Endothelial cell of umbilical vein (primary cell): ENCODE data around the gene PRDM16. TPM values are rescaled to one million over a fixed set of nuclear protein-coding genes. Genes with fewer than 3 reads are reported as not detected.

ENCODE experiments used
- BruUV-seq: library from RNA; stranded (reverse); fragments of 400-500 nt; replicated peaks from 2 replicates; lab custom pipeline; 2021; lab: Mats Ljungman, UMichigan
- CTCF ChIA-PET: fragments of 300-600, 350-600 bp; sonication (Branson Sonifier 250); formaldehyde crosslinking; loops from one replicate; lab custom pipeline; 2021; ENCODE audit warnings: antibody characterized with exemption, inconsistent platforms; lab: Charles Lee
- POLR2A ChIA-PET: fragments of 300-600, 350-600 bp; sonication (Branson Sonifier 250); formaldehyde crosslinking; loops from one replicate; lab custom pipeline; 2021; ENCODE audit warnings: antibody characterized with exemption, inconsistent platforms; lab: Charles Lee
- DNase-seq: peaks from one replicate; pipeline ENCODE4 v3.0.0-alpha.2; 2011; ENCODE audit warnings: low read depth, low spot score
- FAIRE-seq: peaks from 2 replicates; lab custom pipeline; 2011; peaks lifted over from hg19 to GRCh38; lab: Jason Lieb, UNC
- H2AFZ ChIP-seq: 2 replicates; pipeline ENCODE4 v1.6.0; 2012; ENCODE audit warnings: low read depth, low read length, control low read depth, inconsistent platforms
- H3K27ac ChIP-seq: 2 replicates; pipeline ENCODE4 v1.5.1; 2011; ENCODE audit warnings: low read depth, mild to moderate bottlenecking, control low read depth, low read length, moderate library complexity; ENCODE audit not compliant: insufficient read depth
- H3K27me3 ChIP-seq, 2 experiments: 2 replicates each; pipeline versions ENCODE4 v1.6.0 to v1.6.1; 2011; ENCODE audit warnings: low read length in 2 of 2, mixed read lengths in 1 of 2; ENCODE audit not compliant: control insufficient read depth in 2 of 2, insufficient read depth in 2 of 2
- H3K36me3 ChIP-seq, 2 experiments: 2 replicates in 1 of 2; 3 replicates in 1 of 2; pipeline ENCODE4 v1.5.1; 2011; ENCODE audit warnings: low read length in 2 of 2, mild to moderate bottlenecking in 1 of 2, moderate library complexity in 1 of 2; ENCODE audit not compliant: control insufficient read depth in 2 of 2, insufficient read depth in 2 of 2; ENCODE audit errors: extremely low read depth in 1 of 2
- H3K4me1 ChIP-seq: 3 replicates; pipeline ENCODE4 v1.5.1; 2011; ENCODE audit warnings: mild to moderate bottlenecking, low read length; ENCODE audit not compliant: control insufficient read depth, insufficient read depth; ENCODE audit errors: extremely low read depth
- H3K4me2 ChIP-seq: 2 replicates; pipeline ENCODE4 v1.6.1; 2011; ENCODE audit warnings: low read length, control low read depth, mixed read lengths; ENCODE audit not compliant: insufficient read depth
- H3K4me3 ChIP-seq, 3 experiments: fragments of 200-600 bp in 1 of 3; sonication (generic), shearing (Covaris generic) in 1 of 3; replicated peaks in 1 of 3; 2 replicates each; pipeline ENCODE4 v1.5.1; 2011 to 2016; ENCODE audit warnings: control low read depth in 3 of 3, low read length in 3 of 3, mild to moderate bottlenecking in 2 of 3, inconsistent platforms in 1 of 3, low read depth in 1 of 3, moderate library complexity in 1 of 3; ENCODE audit not compliant: insufficient read depth in 1 of 3
- H3K79me2 ChIP-seq: 2 replicates; pipeline ENCODE4 v1.6.0; 2012; ENCODE audit warnings: low read length, inconsistent platforms; ENCODE audit not compliant: control insufficient read depth, insufficient read depth
- H3K9ac ChIP-seq: replicated peaks from 2 replicates; pipeline ENCODE3; 2011; ENCODE audit warnings: low read length, control low read depth; ENCODE audit not compliant: insufficient read depth; ENCODE audit errors: extremely low read depth
- H3K9me1 ChIP-seq: replicated peaks from 3 replicates; pipeline ENCODE4 v1.6.0; 2011; ENCODE audit warnings: mild to moderate bottlenecking, low read length; ENCODE audit not compliant: control insufficient read depth, insufficient read depth; ENCODE audit errors: extremely low read depth
- H3K9me3 ChIP-seq: replicated peaks from 2 replicates; pipeline ENCODE4 v1.5.1; 2012; ENCODE audit warnings: low read length, inconsistent platforms; ENCODE audit not compliant: control insufficient read depth, insufficient read depth
- H4K20me1 ChIP-seq: replicated peaks from 2 replicates; pipeline ENCODE3; 2011; ENCODE audit warnings: mild to moderate bottlenecking, low read length; ENCODE audit not compliant: control insufficient read depth, insufficient read depth; ENCODE audit errors: extremely low read depth
- GATA2 ChIP-seq: IDR thresholded peaks from 2 replicates; pipeline ENCODE4 v1.7.0; 2011; ENCODE audit warnings: low read depth, mild to moderate bottlenecking, moderate library complexity, mixed read lengths, low read length; ENCODE audit not compliant: insufficient read length, insufficient read depth
- dilution Hi-C: fragments of 300-500 bp; cut with MboI; formaldehyde crosslinking; loops from one replicate; pipeline ENCODE4 v1.15.0; 2019; ENCODE audit warnings: low sequenced_read_pairs; ENCODE audit not compliant: extremely low pct_ligation_motif_present
- intact Hi-C: fragments of 100-400 bp; cut with micrococcal nuclease; formaldehyde crosslinking; loops from one replicate; pipeline ENCODE4 v1.10.0; 2022
- polyA plus RNA-seq, 4 experiments: library from polyadenylated mRNA; depleted of rRNA in 3 of 4; stranded (reverse) in 3 of 4; unstranded in 1 of 4; fragments of >200 nt; gene quantifications; 2 replicates each; pipeline versions ENCODE4 v1.2.1 to v1.2.3, GENCODE V29; 2011 to 2012; ENCODE audit warnings: missing spikeins in 1 of 4
- total RNA-seq: library from RNA; stranded (reverse); gene quantifications from 2 replicates; pipeline ENCODE4 v1.2.3, GENCODE V29; 2021
- TF ChIP-seq, protein P1 (sequence below): IDR thresholded peaks from 2 replicates; pipeline ENCODE4 v1.6.1; 2011; ENCODE audit not compliant: insufficient read depth, insufficient read length

Gene PRDM16
- total and polyA plus RNA-seq, 2 donors (not counting 3 experiments of a cell fraction or from before 2014, with no cell fraction given) = not detected

DNA sequence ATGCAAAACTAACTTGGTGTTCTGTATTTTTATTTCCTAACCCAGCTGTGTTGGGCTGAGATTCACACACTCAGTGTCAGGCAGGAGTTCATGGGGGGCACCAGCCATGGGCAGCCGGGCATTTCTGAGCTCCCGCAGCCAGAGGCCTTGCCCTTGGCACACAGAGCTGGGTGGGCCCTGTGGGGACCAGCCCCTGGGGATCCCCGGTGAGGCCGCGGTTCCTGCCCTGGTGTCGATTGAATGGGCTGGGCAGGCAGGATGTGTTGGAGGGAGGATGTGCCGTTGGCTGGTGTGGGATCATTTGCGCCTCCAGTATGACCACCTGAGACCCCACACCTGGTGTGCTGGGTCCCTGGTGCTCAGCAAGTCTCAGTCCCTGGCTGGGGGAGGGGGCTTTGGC is 91.0 kb downstream of the PRDM16 start:
- no peaks in the 10 kb centered on the region for H3K36me3 ChIP-seq
- CTCF ChIA-PET = no interaction called here
- intact Hi-C loops = no loop called here

DNA sequence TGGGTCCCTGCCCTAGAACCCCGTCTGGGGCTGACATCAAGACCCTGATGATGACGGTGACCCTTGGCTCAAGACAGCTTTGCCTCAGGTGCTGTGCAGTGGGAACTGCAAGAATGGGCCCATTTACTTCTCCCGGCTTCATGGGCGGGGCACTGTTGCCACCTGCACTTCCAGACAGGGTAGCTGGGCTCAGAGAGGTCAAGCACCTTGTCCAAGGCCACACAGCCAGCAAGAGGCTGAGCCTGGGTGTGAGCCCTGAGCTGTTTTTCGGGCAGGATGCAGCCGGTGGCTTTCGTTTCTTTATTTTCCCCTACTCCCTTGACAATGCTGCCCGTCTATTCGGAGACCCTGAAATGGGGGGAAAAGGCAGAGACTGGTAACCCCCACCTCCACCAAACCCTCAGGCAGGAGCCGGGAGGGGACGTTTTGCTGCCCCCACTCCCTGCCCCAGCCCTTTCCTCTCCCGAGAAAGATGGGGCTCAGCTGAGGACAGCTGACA is 91.7 kb downstream of the PRDM16 start:
- intact Hi-C loops (no loop called here), dilution Hi-C loops (no loop called here)
- no peak for TF ChIP-seq GATA2
- TF ChIP-seq, protein P1, sequence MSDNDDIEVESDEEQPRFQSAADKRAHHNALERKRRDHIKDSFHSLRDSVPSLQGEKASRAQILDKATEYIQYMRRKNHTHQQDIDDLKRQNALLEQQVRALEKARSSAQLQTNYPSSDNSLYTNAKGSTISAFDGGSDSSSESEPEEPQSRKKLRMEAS = no peak
- Histone ChIP-seq H3K27ac (no peak overlapping the region), H3K79me2 (no peaks in the 10 kb centered on the region), H3K9me3 (no peaks in the 10 kb centered on the region), H3K27me3 (peaks cover 0 to 4% of the 10 kb centered on the region in 2 experiments), H3K4me3 (no peak overlapping the region), H3K4me2 (no peak overlapping the region), H3K9me1 (no peaks in the 10 kb centered on the region), H2AFZ (no peak overlapping the region), H3K4me1 (no peaks in the 10 kb centered on the region), H3K9ac (no peak overlapping the region), H4K20me1 (no peaks in the 10 kb centered on the region), H3K36me3 (no peaks in the 10 kb centered on the region)
- FAIRE-seq = no peak
- DNase-seq = no peak
- no TSS peak for BruUV-seq
- CTCF ChIA-PET = no interaction called here
- POLR2A ChIA-PET = no interaction called here

More for the DNA sequence above, 91.0 kb downstream of the PRDM16 start:
- Histone ChIP-seq H3K9me3 (no peaks in the 10 kb centered on the region), H3K27ac (no peak overlapping the region), H3K9me1 (no peaks in the 10 kb centered on the region), H3K9ac (no peak overlapping the region), H4K20me1 (no peaks in the 10 kb centered on the region), H3K4me1 (no peaks in the 10 kb centered on the region), H3K79me2 (no peaks in the 10 kb centered on the region), H2AFZ (no peak overlapping the region), H3K4me3 (no peak overlapping the region), H3K27me3 (peaks cover 1 to 5% of the 10 kb centered on the region in 2 experiments), H3K4me2 (no peak overlapping the region)
- BruUV-seq = no TSS peak
- POLR2A ChIA-PET = no interaction called here
- FAIRE-seq (no peak), DNase-seq (no peak)
- dilution Hi-C loops = no loop called here
- TF ChIP-seq, protein P1 = no peak
